ENCODE data around the gene RCBTB1. TPM values are rescaled to one million over a fixed set of nuclear protein-coding genes. Genes with fewer than 3 reads are reported as not detected.

RCBTB1 gene
- total and polyA plus RNA-seq, 5 donors from 2014 or later, result 13.1 to 46.0 (median 17.3) TPM

Other genes starting within 250 kb of the RCBTB1 start
- gene CAB39L, start 141.5 kb downstream of the RCBTB1 start, total RNA-seq, result 3.0 TPM
- gene CAB39L, start 141.5 kb downstream of the RCBTB1 start, polyA plus RNA-seq, result 10 to 100 TPM in 2 of 4 donors, 1 to 10 TPM in 2; 6.9 to 13.9 (median 10.0) TPM
- 24.4 TPM for gene SETDB2, start 141.3 kb downstream of the RCBTB1 start, total RNA-seq
- 10 to 100 TPM; 11.0 to 23.0 (median 14.8) TPM for gene SETDB2, start 141.3 kb downstream of the RCBTB1 start, polyA plus RNA-seq
- 122 TPM for gene PHF11, start 89.6 kb downstream of the RCBTB1 start, total RNA-seq
- gene PHF11, start 89.6 kb downstream of the RCBTB1 start, polyA plus RNA-seq, result 100 to 1,000 TPM; 101 to 134 (median 115) TPM
- 0.17 TPM for gene ARL11, start 42.9 kb upstream of the RCBTB1 start, total RNA-seq
- 1 to 10 TPM in 1 of 4 donors, under 1 TPM in 3; 0.14 to 1.9 (median 0.45) TPM for gene ARL11, start 42.9 kb upstream of the RCBTB1 start, polyA plus RNA-seq
- 19.6 TPM for gene EBPL, start 105.9 kb upstream of the RCBTB1 start, total RNA-seq
- 10 to 100 TPM; 54.1 to 74.1 (median 63.7) TPM for gene EBPL, start 105.9 kb upstream of the RCBTB1 start, polyA plus RNA-seq
- 25.1 TPM for gene KPNA3, start 207.1 kb upstream of the RCBTB1 start, total RNA-seq
- 10 to 100 TPM; 24.4 to 28.3 (median 27.8) TPM for gene KPNA3, start 207.1 kb upstream of the RCBTB1 start, polyA plus RNA-seq

Data from CD4-positive, CD25-positive, alpha-beta regulatory T cell (primary cell).